GM19240 (cell line): Measurements from ENCODE around the gene KDM4B.
"Not testable (repeated sequence)": the region's sequence is repeated elsewhere in the genome, so short reads cannot be mapped to it uniquely, and the experiment has no call there.

Source experiments
- DNase-seq: peaks from one replicate; pipeline ENCODE4 v3.0.0; 2011; ENCODE audit warnings: low spot score; ENCODE audit not compliant: insufficient read length

Gene KDM4B

DNA sequence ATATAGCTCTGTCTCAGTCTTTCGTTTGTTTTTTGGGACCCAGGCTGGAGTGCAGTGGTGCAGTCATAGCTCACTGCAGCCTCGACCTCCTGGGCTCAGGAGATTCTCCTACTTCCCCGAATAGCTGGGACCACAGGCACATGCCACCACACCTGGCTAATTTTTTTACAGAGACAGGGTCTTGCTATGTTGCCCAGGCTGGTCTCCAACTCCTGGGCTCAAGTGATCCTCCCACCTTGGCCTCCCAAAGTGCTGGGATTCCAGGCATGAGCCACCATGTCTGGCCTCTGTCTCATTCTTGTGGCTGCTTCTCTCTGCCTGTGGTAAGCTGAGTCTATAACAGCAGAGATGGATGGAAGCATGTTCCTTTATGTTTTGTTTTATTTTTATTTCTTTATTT lies 226.7 kb downstream of the KDM4B start:
- not testable (repeated sequence) for DNase-seq

DNA sequence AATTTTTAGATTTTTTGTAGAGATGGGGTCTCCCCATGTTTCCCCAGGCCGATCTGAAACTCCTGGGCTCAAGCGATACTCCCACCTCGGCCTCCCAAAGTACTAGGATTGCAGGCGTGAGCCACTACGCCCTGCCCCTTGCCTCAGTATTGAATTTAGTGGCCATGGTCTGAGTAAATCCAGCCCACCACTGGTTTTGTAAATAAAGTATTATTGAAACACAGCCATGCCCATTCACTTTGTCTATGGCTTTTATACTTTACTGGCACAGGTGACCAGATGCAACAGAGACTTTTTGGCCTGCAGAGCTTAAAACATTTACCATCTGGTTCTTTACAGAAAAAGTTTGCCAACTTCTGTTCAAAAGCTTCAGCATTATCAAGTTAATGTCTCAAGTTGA lies 227.9 kb downstream of the KDM4B start:
- no peak for DNase-seq

DNA sequence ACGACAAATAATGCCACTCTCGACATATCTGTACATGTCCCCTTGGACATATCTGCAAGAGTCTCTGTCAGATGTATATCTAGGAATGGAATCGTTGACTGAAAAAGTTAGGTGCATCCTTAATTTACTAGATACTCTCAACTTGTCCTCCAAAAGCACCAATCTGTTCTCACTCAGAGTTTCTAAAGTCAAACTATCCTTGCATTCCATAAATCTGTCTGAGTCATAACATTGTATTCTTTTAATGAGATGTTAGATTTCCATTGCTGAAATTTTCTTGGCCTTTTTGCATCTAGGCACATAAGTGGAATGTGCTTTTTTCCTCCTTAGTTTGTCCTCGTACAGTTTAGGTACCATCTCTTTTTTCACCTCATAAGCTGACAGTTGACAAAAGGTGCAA lies 231.9 kb downstream of the KDM4B start:
- DNase-seq: no peak

DNA sequence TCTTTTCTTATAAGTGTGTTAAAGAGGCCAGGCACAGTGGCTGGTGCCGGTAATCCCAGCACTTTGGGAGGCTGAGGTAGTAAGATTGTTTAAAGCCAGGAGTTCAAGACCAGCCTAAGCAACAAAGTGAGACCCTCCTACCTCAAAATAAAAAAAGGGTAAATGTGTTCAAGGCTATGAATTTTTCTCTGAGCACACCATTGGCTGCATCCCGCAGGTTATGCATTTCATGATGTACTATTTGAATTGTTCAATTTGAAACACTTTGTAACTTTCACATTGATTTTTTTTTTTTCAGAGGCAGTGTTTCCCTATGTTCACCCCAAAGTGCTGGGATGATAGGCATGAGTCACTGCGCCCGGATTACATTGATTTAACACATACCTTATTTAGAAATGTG lies 233.6 kb downstream of the KDM4B start:
- DNase-seq: no peak
